HFF-Myc (cell line): ENCODE measurements around the gene TMEM116.

ENCODE experiments used
- DNase-seq: peaks from one replicate; pipeline ENCODE4 v3.0.0-alpha.2; 2011; ENCODE audit warnings: low read depth; ENCODE audit errors: extremely low read depth
- H3K4me3 ChIP-seq: replicated peaks from 2 replicates; pipeline ENCODE4 v1.5.1; 2011; ENCODE audit warnings: low read depth, mild to moderate bottlenecking, control low read depth, low read length
- CTCF ChIP-seq: IDR thresholded peaks from 2 replicates; pipeline ENCODE4 v1.5.1; 2012; ENCODE audit warnings: mild to moderate bottlenecking, low read depth, low read length, control low read depth; ENCODE audit errors: missing control alignments

The TMEM116 gene

DNA sequence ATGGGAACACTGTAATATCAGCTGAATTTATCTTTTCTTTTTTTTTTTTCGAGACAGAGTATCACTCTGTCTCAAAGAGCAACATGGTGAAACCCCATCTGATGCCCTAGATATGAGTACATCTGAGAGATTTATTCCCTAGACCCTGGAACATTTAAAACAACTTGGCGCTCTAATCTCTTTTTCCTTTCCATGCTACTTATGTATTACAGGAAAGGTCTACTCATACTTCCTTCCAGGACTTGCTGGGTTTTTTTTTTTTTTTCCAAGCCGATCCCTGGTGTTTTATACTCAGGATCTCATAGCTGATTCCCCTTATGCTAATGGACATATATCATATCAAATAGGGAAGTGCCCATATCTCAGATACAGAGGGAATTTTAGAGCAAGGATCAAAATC is 87.8 kb downstream of the TMEM116 start:
- H3K4me3 ChIP-seq: no peak overlapping the region
- TF ChIP-seq CTCF: no peak
- no peak for DNase-seq

DNA sequence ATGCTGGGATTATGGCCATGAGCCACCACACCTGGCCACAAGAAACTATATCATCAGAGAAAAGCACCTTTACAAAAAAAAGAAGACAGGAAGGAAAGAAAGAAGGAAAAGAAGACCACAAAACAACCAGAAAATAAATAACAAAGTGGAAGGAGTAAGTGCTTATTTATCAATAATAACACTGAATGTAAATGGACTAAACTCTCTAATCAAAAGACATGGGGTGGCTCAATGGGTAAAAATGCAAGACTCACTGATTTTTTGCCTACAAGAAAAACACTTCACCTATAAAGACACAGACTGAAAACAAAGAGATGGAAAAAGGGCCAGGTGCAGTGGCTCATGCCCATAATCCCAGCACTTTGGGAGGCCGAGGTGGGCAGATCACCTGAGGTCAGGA is 105.2 kb downstream of the TMEM116 start:
- no peak overlapping the region for H3K4me3 ChIP-seq
- no peak for DNase-seq
- TF ChIP-seq CTCF: no peak

- DNase-seq: no peak
- no peak overlapping the region for H3K4me3 ChIP-seq
- TF ChIP-seq CTCF: no peak
These were observed 107.5 kb downstream of the TMEM116 start for GRCh38 chr12:111905502-111905901.

- DNase-seq: no peak
- H3K4me3 ChIP-seq: no peak overlapping the region
- no peak for TF ChIP-seq CTCF
These were observed 108.5 kb downstream of the TMEM116 start for GRCh38 chr12:111904446-111904975.

DNA sequence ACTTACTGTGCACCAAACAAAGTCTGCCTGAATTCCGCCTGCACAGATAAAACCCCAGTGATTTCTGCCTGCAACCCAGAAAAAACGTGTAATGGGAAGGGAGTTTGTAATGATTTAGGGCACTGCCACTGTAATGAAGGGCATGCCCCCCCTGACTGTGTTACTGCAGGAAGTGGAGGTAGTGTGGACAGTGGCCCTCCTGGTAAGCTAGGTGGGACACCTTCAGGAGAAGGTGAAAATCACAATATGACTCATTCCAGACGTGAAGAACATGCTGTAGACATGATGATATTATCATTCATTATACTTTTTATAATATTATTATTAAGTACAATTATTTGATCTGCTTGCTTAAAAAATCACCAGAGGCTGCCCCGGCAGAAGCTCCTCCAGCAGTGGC is 111.8 kb downstream of the TMEM116 start:
- no peak for TF ChIP-seq CTCF
- no peak overlapping the region for H3K4me3 ChIP-seq
- DNase-seq: no peak

- DNase-seq: no peak
- no peak overlapping the region for H3K4me3 ChIP-seq
- TF ChIP-seq CTCF: no peak
These were observed 118.4 kb downstream of the TMEM116 start for GRCh38 chr12:111894556-111894955.

DNA sequence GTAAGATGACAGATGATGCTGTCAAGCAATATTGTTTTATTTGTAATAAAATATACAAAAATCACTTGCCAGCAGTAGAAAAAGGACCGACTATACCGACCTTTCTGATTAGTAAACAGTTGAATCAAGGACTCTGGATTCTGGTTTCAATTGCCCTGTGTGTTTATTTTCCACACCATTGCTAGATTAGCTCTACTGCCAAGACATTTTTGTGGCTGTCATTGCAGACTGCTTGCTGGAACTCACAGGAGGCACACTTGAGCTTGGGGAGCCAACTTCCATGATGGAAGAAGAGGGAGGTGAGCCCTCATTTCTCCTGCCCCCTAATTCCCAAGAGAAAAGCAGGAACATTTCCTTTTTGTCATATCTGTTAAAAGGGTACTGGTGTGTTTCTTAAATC is 119.7 kb downstream of the TMEM116 start:
- TF ChIP-seq CTCF: no peak
- no peak for DNase-seq
- H3K4me3 ChIP-seq: no peak overlapping the region
